ENCODE measurements around the gene ORM2. TPM values are rescaled to one million over a fixed set of nuclear protein-coding genes. Genes with fewer than 3 reads are reported as not detected.

The ORM2 gene
- total RNA-seq, 1 donor from 2014 or later, result not detected

- Histone ChIP-seq H3K27me3 (no peaks in the 10 kb centered on the region), H4K20me1 (ENCODE audit: low read depth) (no peaks in the 10 kb centered on the region), H3K4me2 (no peak overlapping the region), H3K9ac (no peak overlapping the region), H3K4me1 (peaks cover 6% of the 10 kb centered on the region), H3K9me3 (ENCODE audit: low read depth) (no peaks in the 10 kb centered on the region), H2AFZ (replicated peaks) (no peak overlapping the region), H3K36me3 (no peaks in the 10 kb centered on the region), H3F3A (ENCODE audit: low read depth) (no peaks in the 10 kb centered on the region), H3K27ac (no peak overlapping the region), H3K79me2 (ENCODE audit: low read depth) (no peaks in the 10 kb centered on the region), H3K4me3 (no peak overlapping the region)
- Mint-ChIP-seq H3K27ac (no peak overlapping the region), H3K36me3 (peaks cover 16% of the 10 kb centered on the region), H3K27me3 (ENCODE audit: insufficient read depth, low read depth) (peaks cover 8% of the 10 kb centered on the region), H3K9me3 (no peaks in the 10 kb centered on the region), H3K4me3 (no peak overlapping the region), H3K4me1 (peaks cover 29% of the 10 kb centered on the region)
- no peak for DNase-seq (ENCODE audit: low spot score)
- TF ChIP-seq CTCF (IDR thresholded peaks at IDR 0.05), result no peak
- no peak for TF ChIP-seq EZH2phosphoT487 (IDR thresholded peaks at IDR 0.05)
- TF ChIP-seq EZH2 (IDR thresholded peaks at IDR 0.05), result no peak
Observed at GRCh38 chr9:114282507-114282906, 47.2 kb upstream of the ORM2 start.

GRCh38 chr9:114282926-114283325 is 46.7 kb upstream of the ORM2 start:
- H3K27ac Mint-ChIP-seq, result no peak overlapping the region
- Histone ChIP-seq H3K27me3 (no peaks in the 10 kb centered on the region), H3K9ac (no peak overlapping the region), H3K36me3 (no peaks in the 10 kb centered on the region), H3K4me2 (no peak overlapping the region), H3K27ac (no peak overlapping the region), H3F3A (ENCODE audit: low read depth) (no peaks in the 10 kb centered on the region), H2AFZ (replicated peaks) (no peak overlapping the region), H3K4me3 (no peak overlapping the region), H4K20me1 (ENCODE audit: low read depth) (no peaks in the 10 kb centered on the region), H3K9me3 (ENCODE audit: low read depth) (no peaks in the 10 kb centered on the region), H3K4me1 (peaks cover 10% of the 10 kb centered on the region), H3K79me2 (ENCODE audit: low read depth) (no peaks in the 10 kb centered on the region)
- H3K4me1 Mint-ChIP-seq, result peaks cover 29% of the 10 kb centered on the region
- no peak for TF ChIP-seq CTCF (IDR thresholded peaks at IDR 0.05)
- TF ChIP-seq EZH2phosphoT487 (IDR thresholded peaks at IDR 0.05), result no peak
- no peak for TF ChIP-seq EZH2 (IDR thresholded peaks at IDR 0.05)
- H3K9me3 Mint-ChIP-seq, result no peaks in the 10 kb centered on the region
- H3K27me3 Mint-ChIP-seq (ENCODE audit: insufficient read depth, low read depth), result peaks cover 10% of the 10 kb centered on the region
- H3K36me3 Mint-ChIP-seq, result peaks cover 16% of the 10 kb centered on the region
- no peak overlapping the region for H3K4me3 Mint-ChIP-seq
- DNase-seq (ENCODE audit: low spot score), result no peak

DNA sequence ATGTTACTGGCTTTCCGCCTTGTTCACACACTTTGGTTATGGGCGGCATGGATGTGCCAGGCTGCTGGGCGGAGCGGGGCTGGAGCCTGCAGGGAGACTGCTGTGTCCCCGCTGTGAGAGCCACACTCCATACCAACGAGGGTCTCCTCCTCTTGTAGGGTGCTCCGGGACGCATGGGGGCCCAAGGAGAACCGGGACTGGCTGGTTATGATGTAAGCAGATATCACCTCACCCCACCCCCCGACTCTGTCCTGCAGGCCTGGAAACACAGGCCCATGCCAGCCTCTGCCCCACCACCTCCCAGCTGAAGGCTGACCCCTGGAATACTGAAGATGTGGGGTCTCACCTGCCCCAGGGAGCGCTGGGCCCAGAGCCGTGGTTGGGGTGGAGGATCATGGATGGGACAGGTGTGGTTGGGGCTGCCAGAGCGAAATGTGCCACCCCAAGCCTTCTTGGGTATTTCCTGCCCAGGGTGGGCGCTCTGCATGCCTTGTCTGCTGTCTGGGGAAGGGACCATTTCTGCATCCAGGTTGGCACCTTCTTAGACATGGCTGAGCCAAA is 46.0 kb upstream of the ORM2 start:
- Histone ChIP-seq H3K9me3 (ENCODE audit: low read depth) (no peaks in the 10 kb centered on the region), H3K27me3 (no peaks in the 10 kb centered on the region), H3K4me2 (no peak overlapping the region), H3K4me3 (no peak overlapping the region), H2AFZ (replicated peaks) (no peak overlapping the region), H3F3A (ENCODE audit: low read depth) (no peaks in the 10 kb centered on the region), H3K36me3 (no peaks in the 10 kb centered on the region), H3K27ac (no peak overlapping the region), H3K9ac (no peak overlapping the region), H4K20me1 (ENCODE audit: low read depth) (no peaks in the 10 kb centered on the region), H3K4me1 (peaks cover 17% of the 10 kb centered on the region), H3K79me2 (ENCODE audit: low read depth) (no peaks in the 10 kb centered on the region)
- Mint-ChIP-seq H3K9me3 (no peaks in the 10 kb centered on the region), H3K4me3 (peak overlapping the region; percentile 21), H3K36me3 (peaks cover 9% of the 10 kb centered on the region), H3K27ac (no peak overlapping the region), H3K4me1 (peaks cover 32% of the 10 kb centered on the region), H3K27me3 (ENCODE audit: insufficient read depth, low read depth) (peaks cover 11% of the 10 kb centered on the region)
- TF ChIP-seq CTCF (IDR thresholded peaks at IDR 0.05) (no peak), EZH2phosphoT487 (IDR thresholded peaks at IDR 0.05) (no peak), EZH2 (IDR thresholded peaks at IDR 0.05) (no peak)
- no peak for DNase-seq (ENCODE audit: low spot score)

Measured in neural progenitor cell (in vitro differentiated cells).